GM23248 (cell line): ENCODE data around the gene KRTAP29-1.
"Not testable (repeated sequence)": the region's sequence is repeated elsewhere in the genome, so short reads cannot be mapped to it uniquely, and the experiment has no call there.

Experiments
- EZH2 ChIP-seq: fragments of 200-600 bp; sonication (generic); IDR thresholded peaks from 2 replicates; pipeline ENCODE4 v1.6.1; 2018; ENCODE audit warnings: antibody characterized with exemption, mild to moderate bottlenecking; ENCODE audit not compliant: insufficient read depth, poor library complexity, severe bottlenecking
- EZH2phosphoT487 ChIP-seq: fragments of 200-600 bp; sonication (generic); IDR thresholded peaks from 2 replicates; pipeline ENCODE4 v1.6.1; 2018; ENCODE audit warnings: antibody characterized with exemption, moderate library complexity, mild to moderate bottlenecking, low read depth; ENCODE audit not compliant: insufficient read depth

- not testable (repeated sequence) for TF ChIP-seq EZH2, EZH2phosphoT487
Observed at GRCh38 chr17:41271323-41271722, 31.3 kb downstream of the KRTAP29-1 start.
